AG08396 (cell line): ENCODE measurements around the gene PRKCI.
"Not testable (repeated sequence)": the region's sequence is repeated elsewhere in the genome, so short reads cannot be mapped to it uniquely, and the experiment has no call there.

Experiments
- DNase-seq: peaks from one replicate; pipeline ENCODE4 v3.0.0; 2012; ENCODE audit warnings: low spot score, mixed read lengths

Gene PRKCI

DNA sequence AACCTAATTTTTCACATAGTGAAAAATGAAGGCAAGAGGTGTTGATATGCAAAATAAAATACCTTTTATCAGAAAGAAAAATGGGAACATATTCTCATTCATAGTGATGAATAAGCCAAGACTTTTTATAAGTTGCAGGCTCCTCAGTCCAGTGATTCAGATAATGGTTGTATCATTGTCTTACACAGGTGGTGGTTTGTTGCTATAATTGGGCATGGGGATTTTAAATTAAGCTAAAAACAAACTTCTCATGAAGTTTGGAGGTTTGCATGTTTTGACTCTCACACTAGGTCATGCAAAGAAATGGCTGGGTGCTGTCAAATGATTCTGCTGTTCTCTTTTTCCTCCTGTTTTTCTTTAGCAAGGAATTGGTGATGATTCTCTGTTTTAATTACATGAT is 74.5 kb downstream of the PRKCI start:
- no peak for DNase-seq

DNA sequence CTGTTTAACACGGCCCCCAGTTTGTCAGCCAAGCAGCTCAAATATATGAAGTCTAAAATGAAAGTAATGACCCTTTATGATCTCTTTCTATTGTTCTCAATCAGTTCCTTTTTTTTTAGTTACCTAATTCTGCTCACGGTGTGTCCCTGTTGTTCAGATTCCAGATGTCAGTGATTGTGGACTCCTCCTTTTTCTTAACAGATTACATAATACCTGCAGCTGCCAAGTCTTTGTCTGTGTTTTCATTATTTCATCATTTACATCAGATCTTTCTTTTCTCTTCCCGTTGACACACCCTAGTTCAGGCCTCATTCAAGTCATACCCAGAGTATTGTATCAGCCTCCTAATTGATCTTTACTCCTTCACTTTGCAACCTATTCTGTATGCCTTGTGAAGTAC is 79.2 kb downstream of the PRKCI start:
- no peak for DNase-seq

DNA sequence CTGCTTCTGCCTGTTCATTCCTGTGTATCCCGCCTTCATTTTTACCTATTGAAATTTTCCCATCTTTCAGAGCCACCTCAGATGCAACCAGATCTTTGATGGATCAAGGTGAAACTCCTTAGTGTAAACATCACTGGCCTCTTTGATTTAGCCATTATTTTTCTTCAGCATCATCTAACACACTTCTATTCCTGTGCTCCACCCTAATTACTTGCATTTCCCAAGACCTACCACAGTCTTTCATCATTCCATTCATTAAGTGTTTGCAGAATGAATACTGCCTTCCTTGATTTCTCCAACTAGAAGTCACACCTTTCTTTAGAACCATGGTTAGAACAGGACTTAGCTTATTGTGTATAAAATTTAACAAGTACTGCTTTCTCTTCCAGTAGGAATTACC is 79.8 kb downstream of the PRKCI start:
- DNase-seq = no peak

DNA sequence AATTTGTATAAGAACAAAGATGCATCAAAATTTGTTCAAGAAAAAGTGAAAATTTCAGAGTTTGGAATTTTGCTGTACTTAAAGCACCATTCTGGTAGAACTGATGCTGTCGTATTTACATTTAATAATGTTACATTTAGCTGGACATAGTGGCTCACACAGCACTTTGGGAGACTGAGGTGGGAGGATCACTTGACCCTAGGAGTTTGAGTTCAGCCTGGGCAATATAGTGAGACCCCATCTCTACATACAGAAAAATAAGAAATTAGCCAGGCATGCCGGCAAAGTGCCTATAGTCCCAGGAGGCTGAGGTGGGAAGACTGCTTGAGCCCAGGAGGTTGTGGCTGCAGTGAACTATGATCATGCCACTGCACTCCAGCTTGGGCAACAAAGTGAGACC is 83.8 kb downstream of the PRKCI start:
- no peak for DNase-seq

DNA sequence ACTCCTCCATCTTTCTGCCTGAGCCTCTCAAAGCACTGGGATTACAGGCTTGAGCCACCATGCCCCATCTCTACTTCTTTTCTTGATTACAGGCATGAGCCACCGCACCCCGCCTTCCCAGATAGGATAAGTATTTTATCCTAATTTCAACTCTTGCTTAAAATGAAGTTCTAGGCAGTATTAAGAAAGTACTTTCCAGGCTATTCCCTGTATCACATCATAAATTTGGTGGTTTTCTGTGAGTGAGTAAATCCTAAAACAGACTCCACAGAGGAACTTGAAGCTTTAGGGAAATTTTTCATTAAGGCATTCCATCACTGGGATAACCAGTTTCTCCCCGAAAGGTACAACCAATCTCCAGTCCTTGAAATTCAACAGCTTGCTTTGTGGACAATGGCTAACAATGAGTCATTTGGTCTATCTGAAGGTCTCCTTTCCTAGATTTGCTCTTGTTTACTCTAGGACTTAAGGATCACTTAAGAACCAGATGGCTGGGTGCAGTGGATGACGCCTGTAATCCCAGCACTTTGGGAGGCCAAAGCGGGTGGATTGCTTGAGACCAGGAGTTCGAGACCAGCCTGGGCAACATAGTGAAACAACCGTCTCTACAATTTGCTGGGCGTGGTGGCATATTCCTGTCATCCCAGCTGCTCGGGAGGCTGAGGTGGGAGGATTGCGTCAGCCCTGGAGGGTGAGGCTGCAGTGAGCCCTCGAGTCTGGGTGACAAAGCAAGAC is 85.6 kb downstream of the PRKCI start:
- DNase-seq = no peak

DNA sequence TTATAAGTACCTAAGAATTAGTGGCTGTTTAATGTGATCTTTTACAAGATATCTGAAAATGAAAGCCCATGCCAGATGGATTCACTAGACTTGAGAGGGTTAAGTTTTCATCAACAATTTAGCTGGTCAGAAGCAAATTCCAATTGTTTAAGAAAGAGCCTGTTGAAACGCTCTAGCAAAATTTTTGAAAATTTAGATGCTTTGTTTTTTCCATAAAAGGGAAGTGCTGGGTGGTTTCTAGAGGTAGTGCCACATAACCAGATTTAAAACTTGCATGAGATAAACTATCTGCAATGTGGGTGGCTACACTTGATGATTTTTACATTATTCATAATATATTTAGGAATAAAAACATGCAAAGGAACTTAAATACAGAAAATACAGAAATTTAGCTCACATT is 86.8 kb downstream of the PRKCI start:
- no peak for DNase-seq

DNA sequence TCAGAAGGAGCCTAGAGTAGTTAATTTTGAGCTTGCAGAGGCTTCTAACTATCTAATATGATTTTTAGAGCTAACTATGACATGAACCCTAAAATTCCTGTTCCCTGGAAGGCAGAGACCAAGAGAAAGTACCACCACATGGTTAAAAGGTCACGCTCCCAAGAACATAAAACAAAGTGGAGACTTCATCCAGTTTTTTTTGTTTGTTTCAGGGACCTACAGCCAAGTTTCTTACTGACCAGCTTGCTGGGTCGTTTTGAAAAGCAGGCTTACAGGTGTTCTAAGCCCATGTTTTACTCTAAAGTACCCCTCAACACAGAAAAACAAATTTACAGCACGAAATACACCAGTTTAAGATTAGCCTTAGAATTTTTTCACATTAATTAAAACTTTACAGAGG is 95.7 kb downstream of the PRKCI start:
- DNase-seq = no peak

DNA sequence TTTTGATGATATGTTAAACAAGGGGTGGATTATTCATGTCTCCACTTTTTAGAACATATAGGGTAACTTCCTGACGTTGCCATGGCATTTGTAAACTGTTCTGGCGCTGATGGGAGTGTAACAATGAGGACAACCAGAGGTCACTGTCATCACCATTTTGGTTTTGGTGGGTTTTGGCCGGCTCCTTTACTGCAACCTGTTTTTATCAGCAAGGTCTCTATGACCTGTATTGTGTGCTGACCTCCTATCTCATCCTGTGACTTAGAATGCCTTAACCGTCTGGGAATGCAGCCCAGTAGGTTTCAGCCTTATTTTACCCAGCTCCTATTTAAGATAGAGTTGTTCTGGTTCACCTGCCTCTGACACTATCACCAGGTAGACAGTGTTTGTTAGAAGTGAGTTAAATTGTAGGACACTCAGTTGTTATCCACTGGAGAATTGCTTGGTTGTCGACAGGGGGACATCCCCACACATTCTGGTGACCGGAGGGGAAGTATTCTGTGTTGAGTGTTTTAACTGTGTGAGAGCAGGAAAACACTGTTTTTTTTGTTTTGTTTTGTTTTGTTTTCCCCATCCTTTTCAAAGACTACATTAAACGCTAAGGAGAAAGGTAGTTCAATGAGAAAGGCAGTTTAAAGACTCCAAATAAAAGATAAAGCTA is 98.4 kb downstream of the PRKCI start:
- DNase-seq = no peak

DNA sequence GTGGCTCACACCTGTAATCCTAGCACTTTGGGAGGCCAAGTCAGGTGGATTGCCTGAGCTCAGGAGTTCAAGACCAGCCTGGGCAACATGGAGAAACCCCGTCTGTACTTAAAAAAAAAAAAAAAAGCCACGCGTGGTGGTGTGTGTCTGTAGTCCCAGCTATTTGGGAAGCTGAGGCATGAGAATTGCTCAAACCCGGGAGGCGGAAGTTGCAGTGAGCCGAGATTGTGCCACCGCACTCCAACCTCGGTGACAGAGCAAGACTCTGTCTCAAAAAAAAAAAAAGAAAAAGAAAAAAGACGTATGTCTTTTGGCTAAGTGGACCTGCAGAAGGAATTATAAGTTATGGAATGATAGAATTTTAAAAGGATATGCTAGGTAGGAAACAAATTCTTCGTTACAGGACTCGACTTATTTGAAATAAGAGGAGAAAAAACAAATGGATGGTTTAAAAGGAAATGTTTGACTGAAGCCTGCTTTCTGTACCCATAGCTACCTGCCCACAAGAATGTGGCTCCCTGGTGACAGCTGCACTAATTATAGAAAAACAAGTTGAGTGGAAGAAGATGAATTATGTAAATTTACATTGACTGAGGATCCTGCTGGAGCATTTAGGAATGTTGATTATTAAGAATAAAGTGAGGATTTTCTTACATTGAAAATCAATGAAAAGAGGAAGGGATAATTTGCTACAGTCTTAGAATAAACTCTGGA is 99.3 kb downstream of the PRKCI start:
- no peak for DNase-seq

DNA sequence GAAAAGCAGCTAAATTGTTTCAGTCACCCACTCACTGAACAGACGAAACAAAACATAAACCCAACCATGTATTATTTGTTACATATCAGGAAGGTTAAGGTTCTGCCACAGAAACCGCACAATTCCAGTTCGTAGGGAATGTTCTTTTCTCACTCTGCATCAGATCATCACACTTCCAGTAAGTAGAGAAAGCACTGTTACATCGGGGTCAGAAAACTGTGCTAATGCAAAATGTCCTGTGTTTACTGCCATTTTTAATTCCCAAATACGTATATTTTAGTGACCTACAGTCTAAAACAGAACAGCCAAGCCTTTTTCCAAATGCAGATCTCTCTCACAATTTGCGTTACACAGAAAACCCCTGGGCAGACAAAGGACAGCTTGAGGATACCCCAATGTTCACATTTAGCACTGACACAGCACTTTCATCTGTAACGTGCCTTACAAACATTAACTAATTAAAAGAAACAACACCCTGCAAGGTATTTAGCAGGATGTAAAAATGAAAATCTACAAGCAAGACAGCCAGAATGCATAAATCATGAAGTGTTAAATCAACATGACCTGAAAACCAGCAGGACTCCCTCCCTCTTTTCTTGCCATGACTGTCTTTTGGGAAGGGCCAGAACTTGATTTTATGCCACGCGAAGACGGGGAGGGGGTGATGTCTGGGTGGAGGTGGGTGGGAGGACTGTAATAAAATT is 100.5 kb downstream of the PRKCI start:
- DNase-seq = no peak

DNA sequence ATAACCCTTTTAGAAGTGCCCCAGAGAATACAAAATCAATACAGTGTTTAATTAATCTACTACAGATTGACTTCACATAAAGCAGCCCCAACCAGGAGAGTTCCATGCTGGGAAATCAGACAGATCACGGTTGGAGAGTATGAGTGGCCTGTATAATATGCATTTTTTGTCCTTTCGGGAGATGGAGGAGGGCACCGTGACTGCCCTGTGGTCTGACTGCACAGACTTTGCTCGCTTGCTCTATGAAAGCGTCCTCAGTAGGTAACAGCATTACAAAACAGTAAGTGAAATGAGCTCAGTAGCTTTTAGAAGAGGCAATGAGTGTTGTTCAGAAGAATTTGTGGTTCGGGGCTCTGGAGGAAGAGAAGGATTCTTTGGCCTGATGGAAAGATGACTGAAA is 101.1 kb downstream of the PRKCI start:
- DNase-seq = no peak

DNA sequence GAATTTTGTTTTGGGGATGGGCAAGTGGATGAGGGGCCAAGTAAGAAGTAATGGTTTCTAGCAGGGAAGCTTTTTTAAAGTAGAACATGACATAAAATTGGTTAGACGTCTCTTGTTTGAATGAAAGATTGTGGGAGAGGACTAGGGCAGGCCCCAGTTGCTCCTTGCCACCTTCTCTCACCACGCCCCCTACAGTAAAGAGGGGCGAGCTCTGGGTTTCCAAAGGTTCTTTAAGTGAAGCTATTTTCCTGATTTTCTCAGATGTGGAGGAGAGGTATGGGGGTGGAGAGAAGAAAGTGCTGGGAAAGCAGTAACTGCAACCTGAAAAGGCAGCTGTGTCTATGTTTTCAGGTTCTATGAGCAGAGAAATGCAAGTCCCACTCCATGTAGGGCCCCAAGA is 102.7 kb downstream of the PRKCI start:
- no peak for DNase-seq

DNA sequence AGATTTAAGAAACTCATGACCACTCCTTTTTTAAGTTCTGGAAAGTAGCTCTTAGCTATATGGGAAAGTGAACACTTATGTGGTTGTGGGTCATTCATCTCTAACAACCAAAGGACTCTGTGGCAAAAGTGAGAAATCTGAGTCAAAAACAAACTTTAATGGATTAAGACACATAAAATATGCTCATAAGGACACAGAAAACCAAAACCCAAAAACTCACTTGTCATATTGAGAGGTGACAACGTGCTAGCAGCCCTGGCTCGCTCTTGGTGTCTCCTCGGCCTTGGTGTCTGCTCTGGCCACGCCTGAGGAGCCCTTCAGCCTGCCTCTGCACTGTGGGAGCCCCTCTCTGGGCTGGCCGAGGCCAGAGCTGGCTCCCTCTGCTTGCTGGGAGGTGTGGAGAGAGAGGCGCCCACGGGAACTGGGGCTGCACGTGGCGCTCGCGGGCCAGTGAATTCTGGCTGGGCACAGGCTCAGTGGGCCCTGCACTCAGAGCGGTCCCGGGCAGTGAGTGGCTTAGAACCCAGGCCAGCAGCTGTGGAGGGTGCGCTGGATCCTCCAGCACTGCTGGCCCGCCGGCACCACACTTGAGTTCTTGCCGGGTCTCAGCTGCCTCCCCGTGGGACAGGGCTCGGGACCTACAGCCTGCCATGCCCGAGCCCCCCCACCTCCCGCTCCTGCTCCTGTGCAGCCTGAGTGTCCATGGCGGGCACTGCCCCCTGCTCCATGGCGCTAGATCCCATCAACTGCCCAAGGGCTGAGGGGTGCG is 105.0 kb downstream of the PRKCI start:
- DNase-seq = no peak

DNA sequence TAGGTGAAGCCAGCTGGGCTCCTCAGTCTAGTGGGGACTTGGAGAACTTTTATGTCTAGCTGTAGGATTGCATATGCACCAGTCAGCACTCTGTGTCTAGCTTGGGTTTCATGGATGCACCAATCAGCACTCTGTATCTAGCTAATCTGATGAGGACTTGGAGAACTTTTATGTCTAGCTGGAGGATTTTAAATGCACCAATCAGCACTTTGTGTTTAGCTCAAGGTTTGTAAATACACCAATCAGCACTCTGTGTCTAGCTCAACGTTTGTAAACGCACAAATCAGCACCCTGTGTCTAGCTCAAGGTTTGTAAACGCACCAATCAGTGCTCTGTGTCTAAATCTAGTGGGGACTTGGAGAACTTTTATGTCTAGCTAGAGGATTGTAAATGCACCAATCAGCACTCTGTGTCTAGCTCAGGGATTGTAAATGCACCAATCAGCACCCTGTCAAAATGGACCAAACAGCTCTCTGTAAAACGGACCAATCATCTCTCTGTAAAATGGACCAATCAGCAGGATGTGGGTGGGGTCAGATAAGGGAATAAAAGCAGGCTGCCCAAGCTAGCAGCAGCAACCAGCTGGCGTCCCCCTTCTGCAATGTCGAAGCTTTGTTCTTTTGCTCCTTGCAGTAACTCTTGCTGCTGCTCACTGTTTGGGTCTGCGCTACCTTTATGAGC is 105.8 kb downstream of the PRKCI start:
- not testable (repeated sequence) for DNase-seq

DNA sequence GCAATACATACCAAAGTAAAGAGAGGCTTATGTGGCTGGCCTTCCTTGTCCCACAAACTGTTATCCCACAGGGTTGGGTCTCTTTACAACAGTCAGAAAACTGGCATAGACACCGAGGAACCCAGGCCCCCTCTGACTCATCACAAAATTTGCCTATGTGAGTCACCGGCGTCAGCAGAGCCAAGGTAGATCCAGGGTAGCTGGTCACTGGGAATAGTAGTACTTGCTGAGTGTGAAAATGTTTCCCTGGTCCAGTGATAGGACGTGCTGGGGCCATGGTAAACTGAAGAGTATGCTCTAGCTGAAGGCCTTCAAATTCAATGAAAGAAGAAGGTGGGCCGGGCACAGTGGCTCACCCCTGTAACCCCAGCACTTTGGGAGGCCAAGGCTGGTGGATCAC is 108.1 kb downstream of the PRKCI start:
- DNase-seq = peak; percentile 29

DNA sequence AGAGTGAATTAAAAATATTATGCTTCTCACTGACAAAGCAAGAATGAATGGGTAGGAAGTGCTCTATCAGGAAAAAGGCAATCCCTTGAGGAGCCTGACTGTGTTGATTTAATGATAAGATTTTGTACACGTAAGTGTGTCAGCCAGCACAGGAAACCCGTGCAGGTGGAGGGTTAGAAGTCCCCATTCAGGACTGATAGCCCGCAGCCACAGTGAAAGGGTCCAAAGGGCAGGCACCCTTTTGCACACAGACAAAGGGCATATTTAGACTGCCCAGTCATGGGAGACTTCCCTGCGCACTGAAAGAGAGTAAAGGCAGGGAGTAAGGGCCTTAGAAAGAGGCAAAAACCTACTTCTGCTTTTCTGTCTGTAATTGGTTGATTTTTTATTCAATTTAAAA is 108.9 kb downstream of the PRKCI start:
- no peak for DNase-seq

DNA sequence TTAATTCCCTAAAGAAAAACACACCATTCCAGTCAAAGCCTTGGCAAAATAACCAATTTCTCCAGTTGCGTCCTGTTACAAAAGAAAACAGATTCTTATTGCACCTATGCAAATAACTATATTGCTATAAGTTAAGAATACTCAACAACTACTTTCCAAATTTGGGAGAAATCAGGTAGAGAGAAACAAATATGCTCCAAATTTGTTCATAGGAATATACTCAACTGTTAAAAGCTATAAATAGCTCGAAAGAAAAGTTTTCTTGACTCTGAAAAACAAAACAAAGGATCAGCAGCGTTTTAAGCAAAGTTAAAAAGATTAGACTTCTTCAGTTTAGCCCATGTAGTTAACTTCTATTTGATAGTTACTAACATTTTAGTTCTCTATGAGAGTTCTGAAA is 115.2 kb downstream of the PRKCI start:
- no peak for DNase-seq

DNA sequence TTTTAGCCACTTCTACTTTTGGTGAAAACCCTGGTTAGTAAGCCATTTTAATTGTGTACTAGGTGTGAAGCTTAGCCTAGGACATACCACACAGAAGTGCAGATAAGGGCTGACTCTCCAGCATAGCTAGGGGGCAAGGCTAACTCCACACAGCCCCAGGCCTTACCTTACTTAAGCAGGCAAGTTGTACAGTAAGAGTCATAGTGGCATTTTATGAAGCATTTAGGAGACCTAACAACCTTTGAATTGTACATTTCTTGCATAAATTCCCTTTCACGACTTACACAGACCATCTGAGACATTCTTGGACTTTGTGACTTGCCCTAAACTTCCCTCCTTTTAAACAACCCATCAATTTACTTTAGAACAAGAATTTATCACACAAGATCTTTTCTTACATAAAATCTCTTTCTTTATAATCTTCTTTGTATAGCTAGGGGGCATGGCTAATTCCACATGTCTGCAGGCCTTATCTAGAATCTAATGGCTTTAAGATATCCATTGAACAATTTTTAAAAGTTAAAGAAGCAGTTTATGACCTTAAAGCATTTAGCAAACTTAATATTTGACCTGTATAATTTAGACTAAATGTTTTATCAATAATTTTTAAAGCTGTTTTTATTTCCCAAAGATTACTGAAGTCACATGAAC is 116.6 kb downstream of the PRKCI start:
- DNase-seq = no peak

DNA sequence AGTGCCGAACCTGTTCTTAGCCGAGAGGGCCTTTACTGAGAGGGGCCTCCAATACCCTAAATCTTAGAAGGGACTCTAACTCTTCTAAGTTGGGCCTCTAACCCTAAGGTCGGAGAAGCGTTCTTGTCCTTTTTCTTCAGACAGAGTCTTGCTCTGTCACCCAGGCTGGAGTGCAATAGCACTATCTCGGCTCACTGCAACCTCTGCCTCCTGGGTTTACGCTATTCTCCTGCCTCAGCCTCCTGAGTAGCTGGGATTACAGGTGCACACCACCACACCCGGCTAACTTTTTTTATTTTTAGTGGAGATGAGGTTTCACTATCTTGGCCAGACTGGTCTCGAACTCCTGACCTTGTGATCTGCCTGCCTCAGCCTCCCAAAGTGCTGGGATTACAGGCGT is 120.0 kb downstream of the PRKCI start:
- DNase-seq = not testable (repeated sequence)

DNA sequence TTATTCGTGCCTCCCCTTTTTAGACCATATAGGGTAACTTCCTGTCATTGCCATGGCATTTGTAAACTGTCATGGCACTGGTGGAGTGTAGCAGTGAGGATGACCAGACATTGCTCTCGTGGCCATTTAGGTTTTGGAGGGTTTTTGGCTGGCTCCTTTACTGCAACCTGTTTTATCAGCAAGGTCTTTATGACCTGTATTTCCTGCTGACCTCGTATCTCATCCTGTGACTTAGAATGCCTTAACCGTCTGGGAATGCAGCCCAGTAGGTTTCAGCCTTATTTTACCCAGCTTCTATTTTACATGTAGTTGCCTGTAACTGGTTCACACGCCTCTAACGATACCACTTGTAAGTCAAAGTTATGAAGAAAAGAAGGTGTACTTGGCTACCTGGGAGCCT is 121.6 kb downstream of the PRKCI start:
- DNase-seq = not testable (repeated sequence)

DNA sequence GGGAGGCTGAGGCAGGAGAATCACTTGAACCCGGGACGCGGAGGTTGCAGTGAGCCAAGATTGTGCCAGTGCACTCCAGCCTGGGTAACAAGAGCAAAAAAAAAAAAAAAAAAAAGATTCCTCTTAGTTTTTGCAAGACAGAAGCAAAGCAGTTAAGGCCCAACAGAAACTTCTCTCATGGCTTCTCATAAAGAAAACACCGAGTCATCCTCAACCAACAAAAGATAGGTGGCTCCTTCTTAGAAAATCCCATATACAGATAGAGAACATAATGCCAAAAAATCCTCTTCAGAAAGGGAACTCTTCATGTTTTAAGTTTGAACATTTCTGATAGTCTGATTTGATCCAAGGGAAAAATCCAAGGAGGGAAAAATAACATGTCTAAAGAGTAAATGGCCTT is 122.7 kb downstream of the PRKCI start:
- no peak for DNase-seq
